Astrocyte (in vitro differentiated cells and primary cell): Measurements from ENCODE around the gene ASB10. TPM values are rescaled to one million over a fixed set of nuclear protein-coding genes. Genes with fewer than 3 reads are reported as not detected.

Experiments used
- DNase-seq: peaks from one replicate; pipeline ENCODE4 v3.0.0-alpha.2; 2010; ENCODE audit warnings: low read depth
- FAIRE-seq: peaks from 2 replicates; lab custom pipeline; 2011; peaks lifted over from hg19 to GRCh38; lab: Jason Lieb, UNC
- H2AFZ ChIP-seq: 2 replicates; pipeline ENCODE4 v1.6.0; 2012; ENCODE audit warnings: low read depth, low read length, inconsistent platforms
- H3K27ac ChIP-seq: 2 replicates; pipeline ENCODE4 v1.5.1; 2011; ENCODE audit warnings: low read depth, low read length, inconsistent platforms
- H3K27me3 ChIP-seq: 2 replicates; pipeline ENCODE4 v1.6.0; 2011; ENCODE audit warnings: low read length, inconsistent platforms; ENCODE audit not compliant: insufficient read depth
- H3K36me3 ChIP-seq: 2 replicates; pipeline ENCODE4 v1.5.1; 2011; ENCODE audit warnings: low read length, inconsistent platforms; ENCODE audit not compliant: insufficient read depth
- H3K4me1 ChIP-seq: 2 replicates; pipeline ENCODE4 v1.5.1; 2011; ENCODE audit warnings: low read length, inconsistent platforms; ENCODE audit not compliant: insufficient read depth
- H3K4me2 ChIP-seq: 2 replicates; pipeline ENCODE4 v1.6.0; 2012; ENCODE audit warnings: low read length, inconsistent platforms
- H3K4me3 ChIP-seq: 2 replicates; pipeline ENCODE4 v1.5.1; 2011; ENCODE audit warnings: low read depth, mild to moderate bottlenecking, low read length, inconsistent platforms; ENCODE audit not compliant: insufficient read depth
- H3K79me2 ChIP-seq: 2 replicates; pipeline ENCODE4 v1.6.0; 2012; ENCODE audit warnings: mild to moderate bottlenecking, low read length, inconsistent platforms; ENCODE audit not compliant: insufficient read depth
- H3K9ac ChIP-seq: 2 replicates; pipeline ENCODE4 v1.6.0; 2012; ENCODE audit warnings: mild to moderate bottlenecking, low read length, inconsistent platforms
- H3K9me3 ChIP-seq: 2 replicates; pipeline ENCODE4 v1.5.1; 2012; ENCODE audit warnings: low read depth, mild to moderate bottlenecking, low read length, inconsistent platforms; ENCODE audit not compliant: insufficient read depth
- H4K20me1 ChIP-seq: 2 replicates; pipeline ENCODE4 v1.6.0; 2012; ENCODE audit warnings: low read length, inconsistent platforms; ENCODE audit not compliant: insufficient read depth
- H3K27ac Mint-ChIP-seq: one replicate; pipeline ENCODE4 v1.8.0; 2021; ENCODE audit warnings: mild to moderate bottlenecking, mixed read lengths; ENCODE audit not compliant: unreplicated experiment
- H3K27me3 Mint-ChIP-seq: one replicate; pipeline ENCODE4 v1.8.0; 2021; ENCODE audit warnings: low read depth, mixed read lengths; ENCODE audit not compliant: unreplicated experiment
- H3K36me3 Mint-ChIP-seq: one replicate; pipeline ENCODE4 v1.8.0; 2021; ENCODE audit warnings: low read depth, mixed read lengths; ENCODE audit not compliant: unreplicated experiment
- H3K4me1 Mint-ChIP-seq: one replicate; pipeline ENCODE4 v1.8.0; 2021; ENCODE audit warnings: low read depth, mixed read lengths; ENCODE audit not compliant: unreplicated experiment
- H3K4me3 Mint-ChIP-seq: one replicate; pipeline ENCODE4 v1.8.0; 2021; ENCODE audit warnings: mild to moderate bottlenecking, moderate library complexity, mixed read lengths; ENCODE audit not compliant: unreplicated experiment
- H3K9me3 Mint-ChIP-seq: one replicate; pipeline ENCODE4 v1.8.0; 2021; ENCODE audit warnings: mild to moderate bottlenecking, mixed read lengths; ENCODE audit not compliant: unreplicated experiment
- EZH2 ChIP-seq: IDR thresholded peaks from 2 replicates; pipeline ENCODE4 v1.6.1; 2012; ENCODE audit warnings: mild to moderate bottlenecking, low read length, inconsistent platforms; ENCODE audit not compliant: insufficient read depth
- total RNA-seq: library from RNA; stranded (reverse); gene quantifications from 2 replicates; pipeline ENCODE4 v1.2.1, GENCODE V29; 2021
- TF ChIP-seq, protein P1 (sequence below): IDR thresholded peaks from 2 replicates; pipeline ENCODE4 v1.5.1; 2011; ENCODE audit warnings: low read depth, mild to moderate bottlenecking, inconsistent platforms, low read length, moderate library complexity; ENCODE audit not compliant: insufficient read depth

The ASB10 gene
- total RNA-seq, 1 donor from 2014 or later = not detected

DNA sequence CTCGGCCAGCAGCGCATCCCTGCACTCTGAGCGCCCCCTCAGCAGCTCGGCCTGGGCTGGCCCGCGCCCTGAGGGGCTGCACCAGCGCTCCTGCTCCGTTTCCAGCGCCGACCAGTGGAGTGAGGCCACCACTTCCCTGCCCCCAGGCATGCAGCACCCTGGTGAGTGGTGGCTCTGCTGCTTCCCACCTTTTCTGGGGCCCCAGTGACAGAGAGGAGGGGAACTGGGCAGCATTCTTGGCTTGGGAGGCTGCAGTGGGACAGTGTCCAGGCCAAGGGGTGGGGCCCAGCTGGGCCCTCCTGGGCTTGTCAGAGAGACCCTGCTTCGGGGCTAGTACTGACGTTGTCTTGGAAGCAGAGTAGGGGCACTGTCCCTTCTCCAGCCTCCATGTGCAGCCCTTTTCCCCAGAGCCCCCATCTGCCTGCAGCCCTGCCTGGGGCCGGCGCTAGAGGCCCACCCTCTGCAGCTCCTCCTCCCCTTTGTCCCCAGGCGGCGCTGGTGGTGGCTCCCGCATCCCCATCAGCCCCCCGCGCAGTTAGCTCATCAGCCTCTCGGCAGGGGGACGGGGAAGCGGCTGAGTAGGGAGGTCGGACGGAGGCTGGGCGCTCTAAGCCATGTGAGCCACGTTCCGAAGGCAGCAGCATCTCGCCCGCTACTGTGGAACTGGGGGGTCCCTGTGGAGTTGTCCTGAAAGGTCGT lies 48.7 kb downstream of the ASB10 start:
- DNase-seq (no peak), FAIRE-seq (no peak)
- Histone ChIP-seq H4K20me1 (peaks cover 46% of the 10 kb centered on the region), H2AFZ (no peak overlapping the region), H3K9me3 (no peaks in the 10 kb centered on the region), H3K27me3 (no peaks in the 10 kb centered on the region), H3K27ac (no peak overlapping the region), H3K36me3 (peaks cover 12% of the 10 kb centered on the region), H3K9ac (no peak overlapping the region), H3K79me2 (no peaks in the 10 kb centered on the region), H3K4me2 (no peak overlapping the region), H3K4me3 (no peak overlapping the region), H3K4me1 (no peaks in the 10 kb centered on the region)
- Mint-ChIP-seq H3K9me3 (no peaks in the 10 kb centered on the region), H3K4me3 (no peak overlapping the region), H3K4me1 (no peaks in the 10 kb centered on the region), H3K27me3 (no peaks in the 10 kb centered on the region), H3K27ac (no peak overlapping the region), H3K36me3 (peaks cover 22% of the 10 kb centered on the region)
- TF ChIP-seq EZH2 = no peak
- TF ChIP-seq, protein P1, sequence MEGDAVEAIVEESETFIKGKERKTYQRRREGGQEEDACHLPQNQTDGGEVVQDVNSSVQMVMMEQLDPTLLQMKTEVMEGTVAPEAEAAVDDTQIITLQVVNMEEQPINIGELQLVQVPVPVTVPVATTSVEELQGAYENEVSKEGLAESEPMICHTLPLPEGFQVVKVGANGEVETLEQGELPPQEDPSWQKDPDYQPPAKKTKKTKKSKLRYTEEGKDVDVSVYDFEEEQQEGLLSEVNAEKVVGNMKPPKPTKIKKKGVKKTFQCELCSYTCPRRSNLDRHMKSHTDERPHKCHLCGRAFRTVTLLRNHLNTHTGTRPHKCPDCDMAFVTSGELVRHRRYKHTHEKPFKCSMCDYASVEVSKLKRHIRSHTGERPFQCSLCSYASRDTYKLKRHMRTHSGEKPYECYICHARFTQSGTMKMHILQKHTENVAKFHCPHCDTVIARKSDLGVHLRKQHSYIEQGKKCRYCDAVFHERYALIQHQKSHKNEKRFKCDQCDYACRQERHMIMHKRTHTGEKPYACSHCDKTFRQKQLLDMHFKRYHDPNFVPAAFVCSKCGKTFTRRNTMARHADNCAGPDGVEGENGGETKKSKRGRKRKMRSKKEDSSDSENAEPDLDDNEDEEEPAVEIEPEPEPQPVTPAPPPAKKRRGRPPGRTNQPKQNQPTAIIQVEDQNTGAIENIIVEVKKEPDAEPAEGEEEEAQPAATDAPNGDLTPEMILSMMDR = no peak

DNA sequence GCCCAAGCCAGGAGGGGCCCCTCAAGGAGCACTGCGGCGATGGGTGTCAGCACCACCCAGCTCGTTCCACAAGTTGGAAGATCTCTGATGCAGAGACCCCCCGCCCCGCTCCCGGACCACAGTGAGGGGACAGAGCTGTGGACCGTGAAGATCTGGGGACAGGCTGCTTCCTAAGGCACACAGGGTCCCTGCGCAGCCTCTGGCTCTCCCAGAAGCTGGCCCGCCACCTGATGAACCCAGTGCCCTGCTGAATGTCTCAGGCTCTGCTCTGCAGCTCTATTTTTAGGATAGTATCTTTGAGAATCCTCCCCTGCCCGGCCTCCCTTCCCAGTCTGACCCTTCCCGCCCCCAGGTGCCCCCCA lies 49.3 kb downstream of the ASB10 start:
- Histone ChIP-seq H3K36me3 (peaks cover 12% of the 10 kb centered on the region), H3K4me2 (no peak overlapping the region), H3K9me3 (no peaks in the 10 kb centered on the region), H3K27ac (no peak overlapping the region), H3K4me3 (no peak overlapping the region), H3K4me1 (no peaks in the 10 kb centered on the region), H3K9ac (no peak overlapping the region), H3K79me2 (no peaks in the 10 kb centered on the region), H3K27me3 (no peaks in the 10 kb centered on the region), H2AFZ (no peak overlapping the region), H4K20me1 (peaks cover 42% of the 10 kb centered on the region)
- H3K27ac Mint-ChIP-seq = no peak overlapping the region
- H3K4me1 Mint-ChIP-seq = no peaks in the 10 kb centered on the region
- no peak overlapping the region for H3K4me3 Mint-ChIP-seq
- H3K27me3 Mint-ChIP-seq = no peaks in the 10 kb centered on the region
- no peaks in the 10 kb centered on the region for H3K9me3 Mint-ChIP-seq
- peaks cover 18% of the 10 kb centered on the region for H3K36me3 Mint-ChIP-seq
- FAIRE-seq (no peak), DNase-seq (no peak)
- TF ChIP-seq EZH2 = no peak
- TF ChIP-seq, protein P1 = no peak

DNA sequence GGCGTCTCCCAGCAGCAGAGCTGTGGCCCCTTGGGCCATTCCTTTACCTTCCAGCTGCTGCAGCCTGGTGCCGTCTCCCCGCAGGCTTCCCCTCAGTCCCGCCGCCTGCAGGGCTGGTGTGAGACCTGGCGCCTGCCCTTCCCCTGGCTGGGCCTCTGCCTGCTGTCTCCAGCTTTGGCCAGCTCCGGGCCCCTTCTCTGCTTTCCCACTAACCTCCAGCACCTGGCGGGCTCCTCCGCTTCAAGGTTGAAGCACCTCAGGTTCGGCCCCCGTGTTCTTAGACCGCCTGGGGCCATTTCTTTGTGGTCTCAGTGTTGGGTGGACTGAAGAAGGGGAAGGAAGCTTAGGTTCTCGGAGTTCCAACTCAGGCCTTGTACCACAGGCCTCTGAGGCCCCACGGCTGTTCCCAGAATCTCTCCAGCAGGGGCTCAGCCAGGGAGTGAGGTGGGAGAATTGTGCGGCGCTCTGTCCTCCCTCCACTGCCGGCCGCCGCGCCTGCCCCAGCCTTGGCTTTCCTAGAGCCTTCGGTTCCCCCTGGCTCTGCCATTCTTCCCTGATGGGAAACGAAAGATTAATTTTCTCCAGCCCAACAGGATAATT lies 49.9 kb downstream of the ASB10 start:
- FAIRE-seq = no peak
- H3K4me3 Mint-ChIP-seq = no peak overlapping the region
- H3K9ac ChIP-seq = no peak overlapping the region
- peaks cover 43% of the 10 kb centered on the region for H4K20me1 ChIP-seq
- no peak overlapping the region for H2AFZ ChIP-seq
- H3K4me2 ChIP-seq = no peak overlapping the region
- H3K9me3 Mint-ChIP-seq = no peaks in the 10 kb centered on the region
- peaks cover 12% of the 10 kb centered on the region for H3K36me3 ChIP-seq
- no peak overlapping the region for H3K27ac ChIP-seq
- no peaks in the 10 kb centered on the region for H3K9me3 ChIP-seq
- DNase-seq = no peak
- H3K4me1 Mint-ChIP-seq = no peaks in the 10 kb centered on the region
- H3K4me3 ChIP-seq = no peak overlapping the region
- no peak overlapping the region for H3K27ac Mint-ChIP-seq
- TF ChIP-seq, protein P1 = no peak
- TF ChIP-seq EZH2 = no peak
- no peaks in the 10 kb centered on the region for H3K4me1 ChIP-seq
- no peaks in the 10 kb centered on the region for H3K79me2 ChIP-seq
- no peaks in the 10 kb centered on the region for H3K27me3 Mint-ChIP-seq
- peaks cover 18% of the 10 kb centered on the region for H3K36me3 Mint-ChIP-seq
- no peaks in the 10 kb centered on the region for H3K27me3 ChIP-seq
